GM12878 (cell line): ENCODE results near the gene STPG1.

Source experiments
- BCL11A ChIP-seq: IDR thresholded peaks from 2 replicates; pipeline ENCODE4 v1.6.1; 2011; ENCODE audit warnings: low read depth, low read length
- CEBPB ChIP-seq, 2 experiments: fragments of 150-350 bp in 1 of 2; IDR thresholded peaks; 2 replicates each; pipeline ENCODE4 v1.6.1; 2012 to 2014; ENCODE audit warnings: low read depth in 2 of 2, low read length in 2 of 2, borderline replicate concordance in 1 of 2, inconsistent platforms in 1 of 2
- EP300 ChIP-seq, 2 experiments: fragments of 150-350 bp in 1 of 2; IDR thresholded peaks; 2 replicates each; pipeline ENCODE4 v1.6.1; 2011 to 2012; ENCODE audit warnings: low read depth in 2 of 2, low read length in 2 of 2, borderline replicate concordance in 1 of 2, improper control_type of control experiment in 1 of 2, inconsistent platforms in 1 of 2; ENCODE audit not compliant: control insufficient read depth in 1 of 2
- ETV6 ChIP-seq, 2 experiments: fragments of 450-650 bp in 1 of 2; IDR thresholded peaks in 1 of 2; conservative IDR thresholded peaks in 1 of 2; 2 replicates each; pipeline ENCODE4 v1.6.1; 2014; ENCODE audit warnings: antibody characterized with exemption in 1 of 2, borderline replicate concordance in 1 of 2, low read depth in 1 of 2, mild to moderate bottlenecking in 1 of 2, moderate library complexity in 1 of 2
- NFYA ChIP-seq: IDR thresholded peaks from 2 replicates; pipeline ENCODE4 v1.6.1; 2011; ENCODE audit warnings: low read depth, mild to moderate bottlenecking, low read length, improper control_type of control experiment, borderline replicate concordance
- PBX3 ChIP-seq: IDR thresholded peaks from 2 replicates; pipeline ENCODE4 v1.6.1; 2011; ENCODE audit warnings: mild to moderate bottlenecking, low read depth, low read length, moderate library complexity; ENCODE audit not compliant: insufficient replicate concordance
- YY1 ChIP-seq: IDR thresholded peaks from 2 replicates; pipeline ENCODE4 v1.6.1; 2011; ENCODE audit warnings: low read depth, mild to moderate bottlenecking, low read length

- TF ChIP-seq PBX3 (no peak), BCL11A (no peak), CEBPB (IDR thresholded peaks at IDR 0.05; ENCODE audit: borderline replicate concordance in 1 of 2, low read depth in 2 of 2, low read length in 2 of 2) (no peak), YY1 (no peak), NFYA (no peak), EP300 (IDR thresholded peaks at IDR 0.05; ENCODE audit: borderline replicate concordance in 1 of 2, control insufficient read depth in 1 of 2, low read depth in 2 of 2, low read length in 2 of 2) (no peak), ETV6 (conservative IDR thresholded peaks at IDR 0.05 in 1 of 2, IDR thresholded peaks at IDR 0.05 in 1 of 2; ENCODE audit: borderline replicate concordance in 1 of 2, low read depth in 1 of 2) (no peak)
Observed at GRCh38 chr1:24440436-24440835, 26.9 kb upstream of the STPG1 start.
